HepG2 (cell line): ENCODE measurements around the gene KDM8. TPM values are rescaled to one million over a fixed set of nuclear protein-coding genes. Genes with fewer than 3 reads are reported as not detected.
A peak's percentile ranks its signal among the peaks of the same experiment; 100 is the strongest.

Experiments used
- GZF1 ChIP-seq: sonication (generic); formaldehyde crosslinking; IDR thresholded peaks from 2 replicates; pipeline ENCODE4 v1.5.1; 2020; ENCODE audit warnings: mild to moderate bottlenecking, missing genetic modification reagents
- HMG20B ChIP-seq: conservative IDR thresholded peaks from 2 replicates; pipeline ENCODE4 v1.6.1; 2016; ENCODE audit warnings: missing genetic modification reagents, missing compliant biosample characterization
- KIAA2018 ChIP-seq: sonication (generic); formaldehyde crosslinking; IDR thresholded peaks from 2 replicates; pipeline ENCODE4 v1.5.0; 2020; ENCODE audit warnings: mild to moderate bottlenecking, missing genetic modification reagents, borderline replicate concordance
- SKI ChIP-seq: fragments of 450-650 bp; IDR thresholded peaks from one replicate; pipeline ENCODE4 v1.6.1; 2018; ENCODE audit warnings: mild to moderate bottlenecking; ENCODE audit not compliant: partially characterized antibody
- ZNF30 ChIP-seq: sonication (generic); formaldehyde crosslinking; IDR thresholded peaks from 2 replicates; pipeline ENCODE4 v1.5.0; 2020; ENCODE audit warnings: mild to moderate bottlenecking, missing genetic modification reagents
- ZNF570 ChIP-seq: sonication (generic); formaldehyde crosslinking; IDR thresholded peaks from 2 replicates; pipeline ENCODE4 v1.4.0; 2020; ENCODE audit warnings: mild to moderate bottlenecking, missing genetic modification reagents, borderline replicate concordance
- ZNF614 ChIP-seq: IDR thresholded peaks from 2 replicates; pipeline ENCODE4 v1.6.1; 2018; ENCODE audit warnings: missing biosample characterization, missing genetic modification reagents, inconsistent platforms, borderline replicate concordance
- ZNF746 ChIP-seq: sonication (generic); formaldehyde crosslinking; IDR thresholded peaks from 2 replicates; pipeline ENCODE4 v1.8.0; 2022; ENCODE audit warnings: mild to moderate bottlenecking, missing genetic modification reagents
- polyA plus RNA-seq, 8 experiments: library from polyadenylated mRNA; depleted of rRNA in 3 of 8; stranded (reverse) in 7 of 8; unstranded in 1 of 8; fragments of >200 nt; fragmentation: Illumina TruSeq in 4 of 8; extraction: Trizol in 4 of 8; gene quantifications; 2 replicates each; pipeline versions ENCODE4 v1.2.1 to v1.2.3, GENCODE V29; 2011 to 2016; ENCODE audit warnings: low read depth in 4 of 8, missing spikeins in 1 of 8, mixed read lengths in 1 of 8; ENCODE audit not compliant: insufficient read depth in 1 of 8
- total RNA-seq, 5 experiments: library from RNA; depleted of rRNA; stranded (reverse); fragments of >200 nt; fragmentation: Illumina TruSeq; extraction: Trizol; gene quantifications; 2 replicates each; pipeline ENCODE4 v1.2.3, GENCODE V29; 2016; ENCODE audit warnings: low read depth in 1 of 5
- TF ChIP-seq, protein P1 (sequence below): sonication (generic); formaldehyde crosslinking; IDR thresholded peaks from 2 replicates; pipeline ENCODE4 v1.8.1; 2023; ENCODE audit warnings: mild to moderate bottlenecking, missing genetic modification reagents, borderline replicate concordance
- TF ChIP-seq, protein P2 (sequence below): sonication (generic); formaldehyde crosslinking; IDR thresholded peaks from 2 replicates; pipeline ENCODE4 v1.4.0; 2020; ENCODE audit warnings: mild to moderate bottlenecking, missing genetic modification reagents

The KDM8 gene
- total and polyA plus RNA-seq, 2 of the 13 experiments (the other 11 are each of a cell fraction or from before 2014, with no cell fraction given) = 3.3 to 8.6 TPM

DNA sequence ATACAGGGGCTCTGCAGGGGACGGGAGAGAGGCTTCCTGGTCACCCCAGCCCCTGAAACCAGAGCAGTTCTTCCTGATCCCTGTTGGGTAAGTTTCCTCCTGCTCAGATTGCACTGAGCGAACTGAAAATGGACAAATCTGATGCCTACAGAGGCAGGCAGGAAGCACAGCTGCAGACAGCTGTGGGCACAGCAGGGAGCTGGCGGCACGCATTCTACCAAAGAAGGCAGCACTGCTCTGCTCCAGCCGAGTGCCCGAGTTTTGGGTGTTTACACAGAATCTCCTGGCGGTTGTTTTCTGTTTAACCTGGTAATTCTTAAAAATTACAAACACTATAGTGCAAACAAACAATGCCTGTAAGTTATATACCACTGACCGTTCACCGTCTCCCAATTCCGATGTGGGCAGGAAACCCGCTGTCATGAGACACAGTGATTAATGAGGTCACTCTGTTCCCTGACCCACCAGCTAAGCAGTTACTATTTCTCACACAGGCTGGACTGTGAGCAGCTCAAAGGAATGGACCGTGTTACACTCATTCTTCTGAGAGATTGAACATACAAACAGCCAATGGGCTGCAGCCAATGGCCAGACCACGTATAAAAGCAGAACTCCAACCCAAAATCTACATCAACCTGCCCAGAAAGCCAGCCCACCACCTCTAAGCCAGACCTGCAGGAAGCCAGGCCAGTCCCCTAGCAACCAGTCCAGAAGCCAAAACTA lies 39.7 kb downstream of the KDM8 start (continued):
- TF ChIP-seq HMG20B (CRISPR knock-in tag) (no peak), ZNF746 (CRISPR knock-in tag) (no peak), ZNF30 (no peak), ZNF614 (no peak), KIAA2018 (CRISPR knock-in tag) (no peak), SKI (peak; percentile 28), GZF1 (CRISPR knock-in tag) (no peak), ZNF570 (no peak)
- TF ChIP-seq, protein P1, sequence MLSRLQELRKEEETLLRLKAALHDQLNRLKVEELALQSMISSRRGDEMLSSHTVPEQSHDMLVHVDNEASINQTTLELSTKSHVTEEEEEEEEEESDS (CRISPR knock-in tag) = no peak
- TF ChIP-seq, protein P2, sequence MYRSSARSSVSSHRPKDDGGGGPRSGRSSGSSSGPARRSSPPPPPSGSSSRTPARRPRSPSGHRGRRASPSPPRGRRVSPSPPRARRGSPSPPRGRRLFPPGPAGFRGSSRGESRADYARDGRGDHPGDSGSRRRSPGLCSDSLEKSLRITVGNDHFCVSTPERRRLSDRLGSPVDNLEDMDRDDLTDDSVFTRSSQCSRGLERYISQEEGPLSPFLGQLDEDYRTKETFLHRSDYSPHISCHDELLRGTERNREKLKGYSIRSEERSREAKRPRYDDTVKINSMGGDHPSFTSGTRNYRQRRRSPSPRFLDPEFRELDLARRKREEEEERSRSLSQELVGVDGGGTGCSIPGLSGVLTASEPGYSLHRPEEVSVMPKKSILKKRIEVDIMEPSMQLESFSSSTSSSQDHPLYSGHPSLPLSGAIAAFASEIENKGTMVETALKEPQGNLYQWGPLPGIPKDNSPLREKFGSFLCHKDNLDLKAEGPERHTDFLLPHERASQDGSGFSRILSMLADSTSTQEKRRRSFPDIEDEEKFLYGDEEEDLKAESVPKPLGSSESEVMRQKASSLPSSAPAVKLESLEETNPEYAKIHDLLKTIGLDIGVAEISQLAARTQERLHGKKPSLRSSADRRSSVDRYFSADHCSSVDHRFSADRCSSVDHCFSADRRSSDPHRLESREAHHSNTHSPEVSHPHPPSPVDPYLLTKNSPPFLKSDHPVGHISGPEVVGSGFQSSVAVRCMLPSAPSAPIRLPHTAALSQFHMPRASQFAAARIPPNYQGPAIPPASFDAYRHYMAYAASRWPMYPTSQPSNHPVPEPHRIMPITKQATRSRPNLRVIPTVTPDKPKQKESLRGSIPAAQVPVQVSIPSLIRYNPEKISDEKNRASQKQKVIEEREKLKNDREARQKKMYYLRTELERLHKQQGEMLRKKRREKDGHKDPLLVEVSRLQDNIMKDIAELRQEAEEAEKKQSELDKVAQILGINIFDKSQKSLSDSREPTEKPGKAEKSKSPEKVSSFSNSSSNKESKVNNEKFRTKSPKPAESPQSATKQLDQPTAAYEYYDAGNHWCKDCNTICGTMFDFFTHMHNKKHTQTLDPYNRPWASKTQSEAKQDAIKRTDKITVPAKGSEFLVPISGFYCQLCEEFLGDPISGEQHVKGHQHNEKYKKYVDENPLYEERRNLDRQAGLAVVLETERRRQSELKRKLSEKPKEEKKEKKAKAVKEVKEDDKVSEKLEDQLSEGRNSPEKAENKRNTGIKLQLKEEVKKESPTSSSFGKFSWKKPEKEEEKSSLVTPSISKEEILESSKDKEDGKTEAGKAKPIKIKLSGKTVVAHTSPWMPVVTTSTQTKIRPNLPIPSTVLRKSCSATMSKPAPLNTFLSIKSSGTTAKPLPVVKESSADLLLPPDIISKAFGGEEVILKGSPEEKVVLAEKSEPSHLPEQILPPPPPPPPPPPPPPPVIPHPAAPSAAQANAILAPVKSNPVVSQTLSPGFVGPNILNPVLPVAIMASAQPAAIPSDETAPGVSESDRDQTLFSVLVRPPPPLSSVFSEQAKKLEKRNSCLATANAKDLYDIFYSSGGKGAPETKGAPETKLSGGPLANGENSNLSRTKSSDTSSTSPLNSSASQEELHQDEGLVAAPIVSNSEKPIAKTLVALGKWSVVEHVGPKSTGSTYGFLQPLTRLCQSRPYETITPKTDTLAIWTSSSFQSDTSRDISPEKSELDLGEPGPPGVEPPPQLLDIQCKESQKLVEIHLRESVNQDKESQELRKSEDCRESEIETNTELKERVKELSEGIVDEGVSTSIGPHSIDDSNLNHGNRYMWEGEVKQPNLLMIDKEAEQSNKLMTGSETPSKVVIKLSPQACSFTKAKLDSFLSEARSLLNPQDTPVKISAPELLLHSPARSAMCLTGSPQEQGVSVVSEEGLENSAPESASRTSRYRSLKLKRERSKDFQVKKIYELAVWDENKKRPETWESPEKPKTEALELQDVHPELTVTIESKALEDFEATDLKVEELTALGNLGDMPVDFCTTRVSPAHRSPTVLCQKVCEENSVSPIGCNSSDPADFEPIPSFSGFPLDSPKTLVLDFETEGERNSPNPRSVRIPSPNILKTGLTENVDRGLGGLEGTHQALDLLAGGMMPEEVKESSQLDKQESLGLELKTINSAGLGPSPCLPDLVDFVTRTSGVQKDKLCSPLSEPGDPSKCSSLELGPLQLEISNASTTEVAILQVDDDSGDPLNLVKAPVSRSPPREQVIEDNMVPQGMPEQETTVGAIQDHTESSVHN (CRISPR knock-in tag) = no peak
